Neural progenitor cell (in vitro differentiated cells): ENCODE results near the gene CXCL14.

ENCODE experiments used
- CTCF ChIP-seq: fragments of 200-600 bp; sonication (generic); IDR thresholded peaks from 2 replicates; pipeline ENCODE4 v1.5.1; 2017; ENCODE audit warnings: antibody characterized with exemption, mild to moderate bottlenecking
- EZH2phosphoT487 ChIP-seq: fragments of 200-600 bp; sonication (generic); IDR thresholded peaks from 2 replicates; pipeline ENCODE4 v1.6.1; 2017; ENCODE audit warnings: antibody characterized with exemption

GRCh38 chr5:135582099-135582781 lies 3.4 kb upstream of the CXCL14 start:
- TF ChIP-seq CTCF, result no peak
- no peak for TF ChIP-seq EZH2phosphoT487
